Activated gamma-delta T cell treated with anti-CD3 and anti-CD28 coated beads, Interleukin-2, amount 50 U/mL, for 16 hours (primary cell): Measurements from ENCODE around the gene HEXIM1.
"Not testable (repeated sequence)": the region's sequence is repeated elsewhere in the genome, so short reads cannot be mapped to it uniquely, and the experiment has no call there.

Experiments
- DNase-seq: peaks from one replicate; pipeline ENCODE4 v3.0.0-alpha.2; 2020; ENCODE audit warnings: low read depth

HEXIM1 gene

GRCh38 chr17:45113424-45113754 is 34.9 kb upstream of the HEXIM1 start:
- no peak for DNase-seq

- no peak for DNase-seq
Measured at GRCh38 chr17:45114117-45114932, 34.0 kb upstream of the HEXIM1 start.

GRCh38 chr17:45115015-45115625 is 33.2 kb upstream of the HEXIM1 start:
- no peak for DNase-seq

- DNase-seq, result no peak
Measured at GRCh38 chr17:45115871-45116270, 32.4 kb upstream of the HEXIM1 start.

GRCh38 chr17:45116434-45117016 is 31.8 kb upstream of the HEXIM1 start:
- DNase-seq, result no peak

- no peak for DNase-seq
Measured at GRCh38 chr17:45117334-45117733, 30.9 kb upstream of the HEXIM1 start.

GRCh38 chr17:45117848-45118646 is 30.2 kb upstream of the HEXIM1 start:
- no peak for DNase-seq

GRCh38 chr17:45118691-45119090 is 29.6 kb upstream of the HEXIM1 start:
- no peak for DNase-seq

GRCh38 chr17:45119964-45120363 is 28.3 kb upstream of the HEXIM1 start:
- no peak for DNase-seq

GRCh38 chr17:45120558-45120957 is 27.7 kb upstream of the HEXIM1 start:
- DNase-seq, result no peak

- DNase-seq, result no peak
Measured at GRCh38 chr17:45121055-45121454, 27.2 kb upstream of the HEXIM1 start.

- DNase-seq, result no peak
Measured at GRCh38 chr17:45123076-45123770, 25.1 kb upstream of the HEXIM1 start.

GRCh38 chr17:45123930-45124796 is 24.1 kb upstream of the HEXIM1 start:
- DNase-seq, result no peak

GRCh38 chr17:45124797-45125122 is 23.5 kb upstream of the HEXIM1 start:
- not testable (repeated sequence) for DNase-seq

- DNase-seq, result no peak
Measured at GRCh38 chr17:45125509-45125908, 22.8 kb upstream of the HEXIM1 start.

GRCh38 chr17:45127207-45127547 is 21.1 kb upstream of the HEXIM1 start:
- DNase-seq, result no peak

- no peak for DNase-seq
Measured at GRCh38 chr17:45127548-45128300, 20.6 kb upstream of the HEXIM1 start.

GRCh38 chr17:45128331-45128730 is 19.9 kb upstream of the HEXIM1 start:
- DNase-seq, result no peak

GRCh38 chr17:45128989-45129388 is 19.3 kb upstream of the HEXIM1 start:
- DNase-seq, result no peak

- DNase-seq, result no peak
Measured at GRCh38 chr17:45129426-45129939, 18.8 kb upstream of the HEXIM1 start.
